ENCODE results near the gene BIRC2.

BIRC2 gene

DNA sequence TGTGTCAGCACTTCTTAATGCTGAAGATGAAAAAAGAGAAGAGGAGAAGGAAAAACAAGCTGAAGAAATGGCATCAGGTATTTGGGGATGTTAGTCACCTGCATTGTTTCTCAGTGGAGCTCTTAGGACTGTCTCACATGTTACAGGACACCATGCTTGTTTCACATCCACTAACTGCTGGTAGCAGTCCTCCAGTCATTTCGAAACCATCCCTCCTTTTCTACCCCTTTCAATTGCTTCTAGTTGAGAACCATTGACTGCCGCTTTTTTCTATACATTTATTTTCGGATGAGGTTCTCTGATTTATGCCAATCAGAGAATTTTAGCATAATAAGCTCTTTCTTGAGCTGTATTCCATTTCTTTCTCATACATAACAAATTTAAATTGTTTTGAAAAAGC lies 21.5 kb downstream of the BIRC2 start:
- no peak for TF ChIP-seq CTCF (IDR thresholded peaks at IDR 0.05)

- TF ChIP-seq CTCF (IDR thresholded peaks at IDR 0.05), result no peak
Observed at GRCh38 chr11:102375720-102376399, 28.8 kb downstream of the BIRC2 start.

DNA sequence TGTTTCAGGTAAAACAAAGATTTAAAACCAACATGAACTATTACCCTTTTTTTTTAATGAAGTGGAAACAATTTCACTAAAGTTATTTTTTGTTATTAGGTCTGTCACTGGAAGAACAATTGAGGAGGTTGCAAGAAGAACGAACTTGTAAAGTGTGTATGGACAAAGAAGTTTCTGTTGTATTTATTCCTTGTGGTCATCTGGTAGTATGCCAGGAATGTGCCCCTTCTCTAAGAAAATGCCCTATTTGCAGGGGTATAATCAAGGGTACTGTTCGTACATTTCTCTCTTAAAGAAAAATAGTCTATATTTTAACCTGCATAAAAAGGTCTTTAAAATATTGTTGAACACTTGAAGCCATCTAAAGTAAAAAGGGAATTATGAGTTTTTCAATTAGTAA lies 30.9 kb downstream of the BIRC2 start:
- TF ChIP-seq CTCF (IDR thresholded peaks at IDR 0.05), result no peak

DNA sequence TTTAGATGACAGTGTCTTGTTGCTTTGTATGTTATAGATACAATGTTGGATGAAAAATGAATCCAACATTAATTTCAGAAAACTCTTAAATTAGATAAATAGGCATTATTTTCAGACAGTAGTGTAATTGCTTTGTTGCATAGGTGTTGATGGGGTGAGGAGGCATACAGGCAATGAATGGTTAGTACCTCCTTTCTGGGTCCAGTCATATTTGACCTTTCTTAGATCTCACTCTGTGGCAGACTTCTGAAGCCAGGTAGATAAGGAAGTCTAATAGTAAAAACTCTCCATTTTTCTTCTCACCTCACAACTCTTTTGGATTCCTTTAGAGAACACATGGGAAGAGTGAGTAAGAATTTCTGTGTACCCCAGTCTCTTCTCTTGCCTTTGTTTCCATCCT lies 31.8 kb downstream of the BIRC2 start:
- no peak for TF ChIP-seq CTCF (IDR thresholded peaks at IDR 0.05)

DNA sequence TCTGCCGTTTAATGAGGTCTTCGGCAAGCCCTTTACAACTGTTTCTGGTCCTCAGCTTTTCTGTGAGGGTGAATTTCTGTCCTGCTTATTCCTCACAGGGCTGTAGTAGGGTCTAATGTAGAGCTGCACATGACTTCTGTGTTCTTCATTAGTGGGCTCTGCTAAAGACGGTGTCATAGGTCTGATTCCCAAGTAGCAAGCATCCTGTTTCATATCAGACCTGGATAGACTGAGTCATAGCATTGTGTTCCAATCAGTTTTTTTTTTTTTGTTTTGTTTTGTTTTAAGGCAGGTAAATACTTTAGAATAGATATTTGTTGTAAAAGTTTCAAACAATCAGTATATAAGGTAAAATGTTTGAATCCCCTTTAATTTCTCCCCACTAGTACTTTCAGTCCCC lies 35.4 kb downstream of the BIRC2 start:
- no peak for TF ChIP-seq CTCF (IDR thresholded peaks at IDR 0.05)

- TF ChIP-seq CTCF (IDR thresholded peaks at IDR 0.05), result no peak
Observed at GRCh38 chr11:102383839-102384238, 36.8 kb downstream of the BIRC2 start.

DNA sequence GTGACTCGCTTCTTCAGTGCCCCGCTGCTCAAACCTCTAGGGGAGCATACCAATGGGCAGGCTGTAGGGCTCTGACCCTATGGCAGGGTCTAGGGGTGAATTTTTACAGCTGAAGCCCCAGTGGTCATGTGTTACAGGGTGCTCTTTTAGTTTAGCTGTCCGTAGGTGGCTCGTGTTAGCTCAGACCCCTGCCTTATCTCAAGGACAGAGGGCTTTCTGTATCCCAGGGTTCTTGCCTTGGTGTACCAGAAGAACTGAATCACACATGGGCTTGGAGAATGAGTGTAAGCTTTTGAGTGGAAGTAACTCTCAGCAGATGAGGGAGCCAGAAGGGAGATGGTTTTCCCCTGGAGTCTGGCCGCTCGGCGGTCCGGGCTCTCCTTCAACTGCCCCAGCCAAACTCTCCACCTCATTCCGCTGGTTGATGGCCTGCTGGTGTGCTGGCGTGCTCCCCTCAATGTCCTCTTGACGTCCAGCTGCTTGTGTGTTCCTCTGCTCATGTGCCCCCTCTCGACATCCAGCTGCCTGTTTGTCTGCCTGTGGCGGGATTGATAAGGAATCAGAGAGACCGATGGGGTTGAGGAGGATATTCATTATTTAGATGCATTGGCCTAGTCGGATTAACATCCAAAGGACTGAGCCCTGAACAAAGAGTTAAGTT lies 37.5 kb downstream of the BIRC2 start:
- no peak for TF ChIP-seq CTCF (IDR thresholded peaks at IDR 0.05)

Data from LNCAP (cell line).